ENCODE measurements around the gene CBL.

CBL gene

DNA sequence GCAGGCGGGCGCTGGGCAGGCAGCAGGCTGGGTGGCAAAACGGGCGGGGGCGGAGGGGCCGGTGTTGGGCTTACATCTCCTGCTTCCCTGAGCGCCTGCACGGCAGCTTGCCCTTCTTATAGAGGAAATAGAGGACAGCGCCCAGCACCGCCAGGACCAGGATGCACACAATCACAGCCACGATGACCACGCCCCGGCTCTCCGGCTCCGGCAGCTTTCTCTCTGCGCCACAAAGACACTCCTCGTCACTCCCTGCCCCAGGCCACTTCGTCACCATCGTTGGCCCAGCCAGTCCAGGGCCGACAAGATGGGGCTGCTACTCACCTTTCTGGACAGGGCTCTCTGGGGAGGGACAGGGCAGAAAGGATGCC, 104.5 kb downstream of the CBL start:
- no peak for DNase-seq (ENCODE audit: low read depth)
- no peak overlapping the region for H3K4me3 ChIP-seq (ENCODE audit: control insufficient read depth, low read depth, low read length)
- TF ChIP-seq, protein P1, sequence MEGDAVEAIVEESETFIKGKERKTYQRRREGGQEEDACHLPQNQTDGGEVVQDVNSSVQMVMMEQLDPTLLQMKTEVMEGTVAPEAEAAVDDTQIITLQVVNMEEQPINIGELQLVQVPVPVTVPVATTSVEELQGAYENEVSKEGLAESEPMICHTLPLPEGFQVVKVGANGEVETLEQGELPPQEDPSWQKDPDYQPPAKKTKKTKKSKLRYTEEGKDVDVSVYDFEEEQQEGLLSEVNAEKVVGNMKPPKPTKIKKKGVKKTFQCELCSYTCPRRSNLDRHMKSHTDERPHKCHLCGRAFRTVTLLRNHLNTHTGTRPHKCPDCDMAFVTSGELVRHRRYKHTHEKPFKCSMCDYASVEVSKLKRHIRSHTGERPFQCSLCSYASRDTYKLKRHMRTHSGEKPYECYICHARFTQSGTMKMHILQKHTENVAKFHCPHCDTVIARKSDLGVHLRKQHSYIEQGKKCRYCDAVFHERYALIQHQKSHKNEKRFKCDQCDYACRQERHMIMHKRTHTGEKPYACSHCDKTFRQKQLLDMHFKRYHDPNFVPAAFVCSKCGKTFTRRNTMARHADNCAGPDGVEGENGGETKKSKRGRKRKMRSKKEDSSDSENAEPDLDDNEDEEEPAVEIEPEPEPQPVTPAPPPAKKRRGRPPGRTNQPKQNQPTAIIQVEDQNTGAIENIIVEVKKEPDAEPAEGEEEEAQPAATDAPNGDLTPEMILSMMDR (conservative IDR thresholded peaks at IDR 0.05; ENCODE audit: control insufficient read depth, insufficient read depth, low read depth, low read length): no peak

DNA sequence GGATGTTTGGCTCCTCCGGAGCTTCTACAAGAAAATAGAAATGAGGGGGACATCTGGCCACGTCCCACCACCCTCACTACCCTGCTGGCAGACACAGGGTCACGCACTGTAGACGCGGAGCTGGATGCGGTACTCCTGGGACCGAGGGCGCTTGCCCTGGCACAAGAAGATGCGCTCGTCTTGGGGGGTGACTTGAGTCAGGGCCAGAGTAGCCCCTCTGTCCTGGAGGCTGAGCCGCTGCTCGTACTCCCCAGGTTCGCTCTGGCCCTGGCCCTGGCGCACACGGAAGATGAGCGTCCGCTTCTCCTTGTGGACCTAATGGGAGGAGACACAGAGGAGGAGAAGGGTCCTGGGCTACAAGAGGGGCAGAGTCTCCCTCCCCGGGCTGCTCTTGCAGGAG, 108.6 kb downstream of the CBL start:
- TF ChIP-seq, protein P1 (conservative IDR thresholded peaks at IDR 0.05; ENCODE audit: control insufficient read depth, insufficient read depth, low read depth, low read length): no peak
- no peak overlapping the region for H3K4me3 ChIP-seq (ENCODE audit: control insufficient read depth, low read depth, low read length)
- no peak for DNase-seq (ENCODE audit: low read depth)

DNA sequence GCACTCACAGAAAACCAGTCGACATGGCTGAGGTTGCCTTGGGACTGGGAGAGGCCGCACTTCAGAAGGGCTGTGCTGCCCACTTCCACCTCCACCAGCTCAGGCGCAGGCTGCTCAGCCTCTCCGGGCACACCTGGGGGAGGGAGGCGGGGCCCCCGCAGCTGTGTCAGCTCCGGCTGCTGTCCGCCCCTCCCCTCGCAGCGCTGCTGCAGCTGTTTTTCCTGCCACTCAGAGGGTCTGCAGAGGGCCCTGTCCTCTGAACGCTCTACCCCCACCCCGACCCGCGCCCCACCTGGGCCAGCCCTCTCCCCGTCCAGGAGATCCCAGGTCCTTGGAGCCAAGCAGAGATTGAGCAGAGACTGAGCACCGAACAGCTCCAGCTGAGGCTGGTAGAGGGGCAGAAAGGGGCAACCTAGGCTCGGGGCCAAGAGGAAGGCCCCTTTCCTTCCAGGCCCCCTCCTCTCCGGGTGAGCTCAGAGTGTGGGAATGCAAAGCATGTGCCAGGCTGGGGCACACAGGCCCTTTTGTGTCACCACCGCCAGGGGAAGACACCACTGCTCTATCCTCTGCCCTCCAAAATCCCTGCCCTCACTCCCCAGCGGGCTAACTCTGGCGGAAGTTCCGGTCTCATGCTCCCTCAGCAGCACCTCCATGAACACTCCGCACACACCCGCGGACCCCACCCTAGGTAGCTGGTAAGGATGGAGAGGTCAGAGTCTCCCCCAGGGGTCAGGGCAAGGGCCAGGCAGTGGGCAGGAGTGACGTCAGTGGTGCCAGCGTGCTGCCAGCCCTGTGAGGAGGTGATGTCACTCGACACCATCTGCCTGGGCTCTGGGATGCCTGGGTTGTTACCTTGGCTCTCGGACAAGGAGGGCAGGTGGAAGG, 109.2 kb downstream of the CBL start:
- TF ChIP-seq, protein P1 (conservative IDR thresholded peaks at IDR 0.05; ENCODE audit: control insufficient read depth, insufficient read depth, low read depth, low read length): no peak
- H3K4me3 ChIP-seq (ENCODE audit: control insufficient read depth, low read depth, low read length): no peak overlapping the region
- no peak for DNase-seq (ENCODE audit: low read depth)

DNA sequence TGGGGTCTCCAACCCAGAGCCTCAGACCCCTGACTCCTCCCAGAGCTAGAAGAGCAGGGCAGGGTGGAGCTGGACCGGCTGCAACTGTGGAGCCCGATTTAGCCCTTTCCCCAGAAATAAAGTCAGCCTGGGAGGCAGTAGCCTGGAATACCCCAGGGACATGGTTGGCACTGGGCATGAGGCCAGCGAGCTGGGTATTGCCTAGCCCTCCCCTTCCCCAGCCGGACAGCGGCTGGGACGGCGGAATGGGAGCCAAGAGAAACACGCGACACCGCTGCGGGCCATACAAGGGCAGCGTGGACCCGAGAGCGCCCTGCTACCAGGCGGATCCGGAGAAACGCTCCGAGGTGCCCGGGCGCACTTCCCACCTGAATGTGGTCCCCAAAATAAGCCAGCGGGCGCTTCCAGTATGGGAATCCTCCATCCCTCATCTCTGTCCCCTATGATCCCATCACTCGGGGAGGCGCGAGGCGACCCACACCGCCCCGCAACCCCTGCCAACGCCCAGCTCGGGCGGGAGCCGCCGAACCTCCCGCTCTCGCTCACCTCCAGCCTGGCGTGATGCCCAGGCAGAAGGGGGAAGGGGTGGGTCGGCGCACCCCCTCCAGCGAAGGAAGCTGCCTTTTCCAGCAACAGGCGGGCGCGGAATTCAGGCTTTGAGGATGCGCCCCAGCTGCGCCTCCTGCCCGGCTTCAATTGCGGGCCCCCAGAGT, 110.0 kb downstream of the CBL start:
- TF ChIP-seq, protein P1 (conservative IDR thresholded peaks at IDR 0.05; ENCODE audit: control insufficient read depth, insufficient read depth, low read depth, low read length): no peak
- no peak for DNase-seq (ENCODE audit: low read depth)

GRCh38 chr11:119316729-119317591, 110.8 kb downstream of the CBL start, which contains the start of gene MCAM:
MCAM (minus strand) TSS chr11:119317130; CDS start chr11:119317101, 29 bp downstream.
- DNase-seq (ENCODE audit: low read depth): no peak
- TF ChIP-seq, protein P1 (conservative IDR thresholded peaks at IDR 0.05; ENCODE audit: control insufficient read depth, insufficient read depth, low read depth, low read length): no peak
- H3K4me3 ChIP-seq (ENCODE audit: control insufficient read depth, low read depth, low read length): peak within 1 kb of the TSS; percentile 13

More for the DNA sequence above, 110.0 kb downstream of the CBL start:
- peak overlapping the region; percentile 13 for H3K4me3 ChIP-seq (ENCODE audit: control insufficient read depth, low read depth, low read length)

- TF ChIP-seq, protein P1 (conservative IDR thresholded peaks at IDR 0.05; ENCODE audit: control insufficient read depth, insufficient read depth, low read depth, low read length): no peak
- DNase-seq (ENCODE audit: low read depth): no peak
- no peak overlapping the region for H3K4me3 ChIP-seq (ENCODE audit: control insufficient read depth, low read depth, low read length)
Measured at GRCh38 chr11:119317592-119318239, 111.6 kb downstream of the CBL start.
